ENCODE measurements around the gene NDUFS7. TPM values are rescaled to one million over a fixed set of nuclear protein-coding genes. Genes with fewer than 3 reads are reported as not detected.

The NDUFS7 gene
- 51.8 and 58.7 TPM in 2 replicates for total RNA-seq

DNA sequence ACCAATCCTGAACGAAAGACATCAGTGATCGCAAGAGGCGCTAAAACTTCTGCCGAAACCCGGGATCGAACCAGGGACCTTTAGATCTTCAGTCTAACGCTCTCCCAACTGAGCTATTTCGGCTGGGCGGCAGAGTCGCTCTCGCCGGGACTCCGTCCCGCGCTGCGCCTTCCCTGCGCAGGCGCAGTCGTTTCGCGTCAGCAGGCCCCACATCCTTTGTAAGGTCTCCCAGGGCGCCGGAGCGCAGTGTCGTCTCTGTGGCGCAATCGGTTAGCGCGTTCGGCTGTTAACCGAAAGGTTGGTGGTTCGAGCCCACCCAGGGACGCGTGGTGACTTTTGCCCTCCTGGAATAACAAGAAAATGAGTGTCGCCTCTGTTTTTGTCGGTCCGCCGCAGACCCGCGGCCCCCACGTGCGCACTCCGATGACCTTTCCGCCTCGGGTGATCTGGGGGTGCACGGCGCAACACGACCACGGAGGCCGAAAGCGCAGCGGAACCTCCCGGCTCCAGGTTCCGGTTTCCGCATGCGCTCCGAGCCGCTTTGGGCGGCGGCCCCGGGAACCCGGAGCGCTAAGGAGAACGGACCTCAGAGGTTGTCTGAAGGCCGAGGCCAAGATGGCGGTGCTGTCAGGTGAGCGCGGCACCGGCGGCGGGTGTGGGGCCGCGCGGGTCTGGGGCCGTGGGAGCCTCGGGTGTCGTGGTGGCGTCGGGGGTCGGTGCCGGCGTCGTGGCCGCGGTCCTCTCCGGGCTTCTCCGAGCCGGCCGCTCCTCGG is at the start of gene NDUFS7:
TSS of gene NDUFS7 (plus strand) at position 596 of the 773 bp plus-strand sequence. CDS start at position 616, 20 bp downstream.

DNA sequence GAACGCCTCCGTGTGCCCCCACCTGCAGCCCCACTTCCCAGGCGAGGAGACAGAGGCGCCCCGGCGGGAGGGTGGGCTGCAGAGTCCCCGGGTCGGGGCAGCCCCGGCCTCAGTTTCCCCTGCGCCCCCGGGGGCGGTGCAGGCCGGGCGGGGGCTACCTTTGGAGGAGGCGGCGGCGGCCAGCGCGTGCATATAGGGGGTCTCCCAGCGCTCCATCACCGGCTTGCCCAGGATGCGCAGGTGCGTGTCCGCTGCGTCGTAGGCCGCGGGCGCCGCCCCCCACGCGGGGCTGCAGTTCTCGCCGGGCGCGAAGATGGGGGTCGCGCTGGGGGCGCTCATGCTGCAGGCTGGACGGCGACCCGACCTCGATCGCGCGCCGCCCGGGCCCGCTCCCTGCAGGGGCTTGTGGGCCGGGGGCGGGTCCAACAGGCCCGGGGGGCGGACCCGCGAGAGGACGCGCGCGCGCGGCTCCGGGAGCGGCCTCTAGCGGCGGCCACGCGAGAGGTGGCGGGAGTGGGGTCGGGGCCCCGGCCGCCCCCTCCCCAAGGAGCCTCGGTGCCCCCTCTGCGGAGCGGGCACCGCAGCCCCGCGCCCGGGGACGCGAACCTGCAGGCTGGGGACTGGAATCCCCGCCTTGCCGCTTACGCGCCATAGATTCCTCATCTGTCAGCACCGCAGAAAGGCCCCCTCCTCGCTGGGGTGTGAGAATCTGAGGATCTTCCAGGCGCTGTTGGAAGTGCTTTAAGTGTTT is 17.6 kb downstream of the NDUFS7 start, which contains the start of gene GAMT:
TSS of gene GAMT (minus strand) at position 405 of the 751 bp plus-strand sequence. CDS start at position 339, 66 bp downstream.

DNA sequence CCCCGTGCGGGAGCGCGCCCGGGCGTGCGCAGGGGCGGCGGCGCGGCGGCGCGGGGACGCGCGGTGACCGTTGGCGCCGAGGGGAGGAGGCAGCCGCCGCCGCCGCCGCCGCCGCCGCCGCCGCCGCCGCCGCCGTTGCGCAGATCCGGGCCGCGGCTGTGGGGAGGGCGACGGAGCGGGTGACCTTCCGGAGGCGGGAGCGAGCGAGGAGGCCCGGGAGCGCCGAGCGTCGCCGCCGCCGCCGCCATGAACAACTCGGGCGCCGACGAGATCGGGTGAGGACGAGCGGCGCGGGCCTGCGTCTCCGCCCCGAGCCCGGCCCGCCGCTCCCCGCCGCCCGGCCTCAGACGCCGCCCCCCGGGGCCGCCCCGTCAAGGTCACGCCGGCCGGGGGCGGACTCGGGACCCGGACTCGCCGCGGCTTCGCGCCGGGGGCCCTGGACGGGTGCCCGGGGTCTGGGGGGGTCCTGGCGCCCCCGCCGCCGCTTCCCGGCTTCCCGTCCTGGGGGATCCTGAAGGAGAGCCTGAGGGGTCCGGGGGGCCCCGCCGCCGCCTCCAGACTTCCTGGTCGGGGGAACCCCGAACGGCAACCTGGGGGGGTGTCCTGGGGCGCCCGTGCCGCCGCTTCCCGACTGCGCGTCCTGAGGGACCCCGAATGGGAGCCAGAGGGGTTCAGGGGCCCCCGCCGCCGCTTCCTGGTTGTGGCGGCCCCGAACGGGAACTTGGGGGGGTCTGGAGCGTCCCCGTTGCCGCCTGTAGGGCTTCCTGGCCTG is 24.0 kb downstream of the NDUFS7 start, which contains the start of gene DAZAP1:
TSS of gene DAZAP1 (plus strand) at position 59 of the 772 bp plus-strand sequence. CDS start at position 247, 188 bp downstream.

DNA sequence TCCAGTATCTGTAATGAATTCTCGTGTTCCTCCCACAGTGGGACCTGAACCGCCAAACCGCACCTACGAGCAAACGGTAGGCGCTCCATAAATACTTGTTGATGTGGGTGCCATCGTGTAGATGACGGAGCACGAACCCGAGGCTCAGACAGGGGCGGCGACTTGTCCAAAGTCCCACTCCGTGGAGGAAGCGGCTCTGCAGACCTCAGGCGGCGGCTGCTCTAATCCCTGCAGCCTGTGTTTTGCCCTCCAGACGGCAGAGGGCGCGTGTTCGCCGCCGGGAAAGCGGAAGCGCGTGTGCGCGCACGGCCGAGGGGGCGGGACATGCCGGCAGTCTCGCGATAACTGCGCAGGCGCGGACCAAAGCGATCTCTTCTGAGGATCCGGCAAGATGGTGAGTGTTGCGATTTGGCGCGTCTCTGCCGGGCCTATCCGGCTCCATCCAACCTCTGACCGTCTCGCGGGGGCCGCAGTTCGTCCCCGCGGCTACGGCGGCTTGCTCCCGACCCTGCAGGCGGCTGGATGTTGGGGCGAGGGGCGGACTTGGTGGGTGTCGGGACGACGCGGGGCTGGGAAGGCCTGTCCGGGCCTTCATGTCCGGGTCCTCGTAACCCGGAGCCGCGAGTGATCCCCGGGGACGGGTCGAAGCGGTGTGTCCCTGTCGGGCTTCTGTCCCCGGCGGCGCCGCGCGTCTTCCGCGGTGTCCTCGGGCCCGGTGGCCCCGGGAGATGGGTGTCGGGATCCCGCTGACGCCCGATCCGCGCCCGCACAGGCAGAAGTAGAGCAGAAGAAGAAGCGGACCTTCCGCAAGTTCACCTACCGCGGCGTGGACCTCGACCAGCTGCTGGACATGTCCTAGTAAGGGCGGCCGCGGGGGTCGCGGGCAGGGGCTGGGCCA is 54.6 kb downstream of the NDUFS7 start, which contains the start of gene RPS15:
TSS of gene RPS15 (plus strand) at position 362 of the 898 bp plus-strand sequence. CDS start at position 392, 30 bp downstream.

Other genes with a start within 250 kb of the NDUFS7 start
- 34.8 and 62.8 TPM in 2 replicates for gene SBNO2, start 209.6 kb upstream of the NDUFS7 start, total RNA-seq
- gene STK11, start 178.1 kb upstream of the NDUFS7 start, total RNA-seq = 83.1 and 101 TPM in 2 replicates
- 1.00 and 1.8 TPM in 2 replicates for gene CBARP, start 145.9 kb upstream of the NDUFS7 start, total RNA-seq
- 18.2 and 21.5 TPM in 2 replicates for gene ATP5F1D, start 142.2 kb upstream of the NDUFS7 start, total RNA-seq
- gene MIDN, start 135.3 kb upstream of the NDUFS7 start, total RNA-seq = 10.0 and 12.9 TPM in 2 replicates
- gene CIRBP, start 114.6 kb upstream of the NDUFS7 start, total RNA-seq = 222 and 279 TPM in 2 replicates
- 19.6 and 26.2 TPM in 2 replicates for gene FAM174C, start 108.4 kb upstream of the NDUFS7 start, total RNA-seq
- gene EFNA2, start 98.0 kb upstream of the NDUFS7 start, total RNA-seq = not detected in 2 replicates
- gene GAMT, start 17.6 kb downstream of the NDUFS7 start, total RNA-seq = 29.0 and 36.1 TPM in 2 replicates
- gene DAZAP1, start 23.7 kb downstream of the NDUFS7 start, total RNA-seq = 34.7 and 42.2 TPM in 2 replicates
- 387 and 450 TPM in 2 replicates for gene RPS15, start 54.5 kb downstream of the NDUFS7 start, total RNA-seq
- gene APC2, start 66.2 kb downstream of the NDUFS7 start, total RNA-seq = 0.09 and 0.28 TPM in 2 replicates
- gene C19orf25, start 95.3 kb downstream of the NDUFS7 start, total RNA-seq = 19.2 and 19.6 TPM in 2 replicates
- 1.3 and 1.6 TPM in 2 replicates for gene PCSK4, start 106.4 kb downstream of the NDUFS7 start, total RNA-seq
- gene REEP6, start 107.3 kb downstream of the NDUFS7 start, total RNA-seq = 1.1 and 2.0 TPM in 2 replicates
- 2.1 and 3.1 TPM in 2 replicates for gene ADAMTSL5, start 129.1 kb downstream of the NDUFS7 start, total RNA-seq
- not detected in 2 replicates for gene PLK5, start 140.2 kb downstream of the NDUFS7 start, total RNA-seq
- 25.0 and 35.4 TPM in 2 replicates for gene MEX3D, start 184.4 kb downstream of the NDUFS7 start, total RNA-seq
- gene MBD3, start 209.0 kb downstream of the NDUFS7 start, total RNA-seq = 63.1 and 83.3 TPM in 2 replicates
- 125 and 134 TPM in 2 replicates for gene UQCR11, start 221.6 kb downstream of the NDUFS7 start, total RNA-seq

Measured in smooth muscle cell of bladder (primary cell).